ENCODE measurements around the gene HMGN4. TPM values are rescaled to one million over a fixed set of nuclear protein-coding genes. Genes with fewer than 3 reads are reported as not detected.

HMGN4 gene
- total and polyA plus RNA-seq, 9 of the 15 experiments (the other 6 are each of a cell fraction or from before 2014, with no cell fraction given), result 35.4 to 134 (median 94.1) TPM

- TF ChIP-seq FOXO4 (CRISPR knock-in tag; IDR thresholded peaks at IDR 0.05), result no peak
- peak in 1 of 2 experiments; percentile 82; a peak in 2 of 3 replicates for TF ChIP-seq CBX3 (IDR thresholded peaks at IDR 0.05; ENCODE audit: borderline replicate concordance in 1 of 2, low read length in 2 of 2)
- no peak for TF ChIP-seq ZNF212 (CRISPR knock-in tag; IDR thresholded peaks at IDR 0.05)
- no peak for TF ChIP-seq TAF15 (IDR thresholded peaks at IDR 0.05; ENCODE audit: low read depth, low read length)
- no peak; the same call in 1 of the 2 replicates for TF ChIP-seq NCOA6 (IDR thresholded peaks at IDR 0.05)
- TF ChIP-seq MBD2 (IDR thresholded peaks at IDR 0.05; ENCODE audit: borderline replicate concordance, low read depth), result no peak
- no peak for TF ChIP-seq DEAF1 (CRISPR knock-in tag; IDR thresholded peaks at IDR 0.05)
- peak; percentile 62; the same call in 1 of the 2 replicates for TF ChIP-seq TEAD2 (tag; IDR thresholded peaks at IDR 0.05)
- TF ChIP-seq RAD21 (CRISPR knock-in tag; conservative IDR thresholded peaks at IDR 0.05 in 1 of 2, IDR thresholded peaks at IDR 0.05 in 1 of 2), result 0 out of 4 replicates have a peak, but pooled peaks have one; percentile 13 to 22
- no peak for TF ChIP-seq ZC3H4 (CRISPR knock-in tag; IDR thresholded peaks at IDR 0.05; ENCODE audit: borderline replicate concordance)
- no peak for TF ChIP-seq ZNF280A (IDR thresholded peaks at IDR 0.05; ENCODE audit: low read depth, partially characterized antibody)
- peak; percentile 40; the same call in 1 of the 2 replicates for TF ChIP-seq ZNF263 (CRISPR knock-in tag; IDR thresholded peaks at IDR 0.05; ENCODE audit: borderline replicate concordance)
- no peak for TF ChIP-seq ZNF57 (CRISPR knock-in tag; IDR thresholded peaks at IDR 0.05)
- TF ChIP-seq KLF1 (tag; IDR thresholded peaks at IDR 0.05), result no peak
- TF ChIP-seq TAF9B (IDR thresholded peaks at IDR 0.05; ENCODE audit: partially characterized antibody), result no peak
- no peak for TF ChIP-seq NCOA1 (IDR thresholded peaks at IDR 0.05; ENCODE audit: low read depth)
- TF ChIP-seq TAF1 (IDR thresholded peaks at IDR 0.05; ENCODE audit: control insufficient read depth, extremely low read depth, insufficient read depth, low read length, severe bottlenecking), result no peak
- TF ChIP-seq POU5F1 (IDR thresholded peaks at IDR 0.05; ENCODE audit: borderline replicate concordance, low read depth, low read length, partially characterized antibody), result peak; percentile 63
- no peak for TF ChIP-seq USF2 (CRISPR knock-in tag; IDR thresholded peaks at IDR 0.05)
- no peak for TF ChIP-seq BRF1 (IDR thresholded peaks at IDR 0.05; ENCODE audit: borderline replicate concordance, extremely low read depth, insufficient read length)
- no peak for TF ChIP-seq SNIP1 (IDR thresholded peaks at IDR 0.05; ENCODE audit: low read depth)
- TF ChIP-seq KDM1A (IDR thresholded peaks at IDR 0.05), result peak; percentile 7 to 65; a peak in 2 of 4 replicates
- TF ChIP-seq NFRKB (IDR thresholded peaks at IDR 0.05; ENCODE audit: low read depth), result no peak
Observed at GRCh38 chr6:26556263-26557070, 18.3 kb downstream of the HMGN4 start (continued).

Measured in K562 (cell line).